IPS-18c (cell line): ENCODE measurements around the gene ZCCHC17.
A peak's percentile ranks its signal among the peaks of the same experiment; 100 is the strongest.
"Not testable (repeated sequence)": the region's sequence is repeated elsewhere in the genome, so short reads cannot be mapped to it uniquely, and the experiment has no call there.

ENCODE experiments used
- H3K4me3 ChIP-seq: 2 replicates; pipeline ENCODE4 v1.7.0; 2013; ENCODE audit warnings: low read depth, mild to moderate bottlenecking, low read length, moderate library complexity; ENCODE audit not compliant: insufficient read depth
- H3K9me3 ChIP-seq: one replicate; pipeline ENCODE4 v1.6.1; 2013; ENCODE audit warnings: mild to moderate bottlenecking, low read length, moderate library complexity; ENCODE audit not compliant: control insufficient read depth, insufficient read depth

ZCCHC17 gene, protein sequence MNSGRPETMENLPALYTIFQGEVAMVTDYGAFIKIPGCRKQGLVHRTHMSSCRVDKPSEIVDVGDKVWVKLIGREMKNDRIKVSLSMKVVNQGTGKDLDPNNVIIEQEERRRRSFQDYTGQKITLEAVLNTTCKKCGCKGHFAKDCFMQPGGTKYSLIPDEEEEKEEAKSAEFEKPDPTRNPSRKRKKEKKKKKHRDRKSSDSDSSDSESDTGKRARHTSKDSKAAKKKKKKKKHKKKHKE

DNA sequence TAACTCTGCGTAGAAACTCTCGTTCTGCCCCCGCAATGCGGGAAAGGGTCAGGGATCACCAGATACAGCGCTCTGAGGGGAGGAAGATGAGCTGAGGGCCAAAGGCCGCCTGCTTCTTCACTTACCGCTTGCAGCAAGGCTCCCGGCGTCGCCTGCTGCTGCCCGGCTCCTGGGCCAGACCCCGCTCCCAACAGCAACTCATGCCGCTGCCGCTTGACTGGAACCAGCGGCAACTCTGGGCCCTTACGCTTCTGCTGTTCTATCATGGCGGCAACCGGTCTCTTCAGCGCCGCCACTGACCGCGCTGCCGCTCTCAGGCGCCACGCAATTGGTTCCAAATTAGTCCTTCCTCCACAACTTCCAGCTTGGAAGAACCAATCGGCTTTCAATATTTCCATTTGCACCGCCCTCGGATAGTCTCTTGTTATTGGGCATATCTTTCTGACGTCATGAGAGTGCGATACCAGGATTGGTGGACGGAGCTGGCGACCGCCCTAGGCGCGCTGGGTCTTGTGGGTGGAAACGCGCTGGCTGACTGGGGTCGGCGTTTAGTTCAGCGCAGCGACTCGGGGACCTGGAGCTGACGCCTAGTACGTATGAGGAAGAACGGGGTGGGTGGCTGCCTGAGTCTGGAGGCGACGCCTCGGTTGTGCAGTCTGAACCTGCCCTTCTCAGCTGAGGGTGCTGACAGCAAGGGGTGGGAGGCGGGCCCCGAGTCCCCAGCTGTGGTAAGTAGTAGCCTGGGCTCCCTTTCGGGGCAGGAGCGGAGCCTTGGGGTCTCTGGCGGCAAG is at the start of gene ZCCHC17, which contains the start of gene SNRNP40:
Gene ZCCHC17, plus strand, starts transcription at position 547 of the 791 bp plus-strand sequence. CDS start 13,067 bp downstream, outside the sequence.
Gene SNRNP40, minus strand, starts transcription at position 303 of the 791 bp plus-strand sequence. Its CDS starts 37 bp downstream, at position 266.
- peak within 1 kb of the TSS; percentile 100 for H3K4me3 ChIP-seq
- H3K9me3 ChIP-seq, result peaks cover 2% of the 10 kb centered on the region

DNA sequence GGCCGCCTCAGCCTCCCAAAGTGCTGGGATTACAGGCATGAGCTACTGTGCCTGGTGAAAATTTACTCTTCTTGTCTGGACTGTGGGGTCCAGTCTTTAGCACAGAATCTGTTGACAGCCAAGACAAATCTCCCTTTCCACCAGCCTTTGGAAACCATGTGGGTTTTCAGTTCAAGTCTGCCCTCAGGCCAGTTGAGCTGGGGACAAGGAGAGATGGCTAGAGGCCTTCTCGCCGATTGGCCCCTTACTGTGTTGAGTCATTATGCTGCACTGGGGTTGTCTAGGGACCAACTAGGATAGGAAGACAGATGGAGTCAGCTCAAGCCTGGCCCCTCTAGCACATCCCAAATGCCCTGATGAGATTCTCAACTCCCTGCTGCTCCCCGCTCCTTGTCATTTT is 48.6 kb upstream of the ZCCHC17 start:
- H3K9me3 ChIP-seq, result no peaks in the 10 kb centered on the region
- no peak overlapping the region for H3K4me3 ChIP-seq

DNA sequence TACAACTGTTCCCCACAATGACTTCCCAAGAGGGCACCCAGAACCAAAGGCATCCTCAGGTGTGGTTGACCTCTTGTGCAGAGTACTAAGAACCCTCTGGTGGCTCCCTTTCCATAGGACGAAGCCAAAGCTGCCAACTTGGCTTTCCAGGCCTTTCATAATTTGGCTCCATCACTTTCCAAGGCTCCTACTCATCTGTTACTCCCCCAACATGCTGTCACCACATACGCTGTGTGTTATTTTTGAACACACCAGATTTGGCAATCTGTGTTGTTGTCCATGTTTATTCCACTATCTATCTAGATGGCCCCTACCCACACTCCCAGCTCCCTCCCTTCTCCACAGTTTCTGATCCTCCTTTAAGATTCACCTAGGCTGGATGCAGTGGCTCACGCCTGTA is 47.0 kb upstream of the ZCCHC17 start:
- Histone ChIP-seq H3K9me3 (no peaks in the 10 kb centered on the region), H3K4me3 (no peak overlapping the region)

DNA sequence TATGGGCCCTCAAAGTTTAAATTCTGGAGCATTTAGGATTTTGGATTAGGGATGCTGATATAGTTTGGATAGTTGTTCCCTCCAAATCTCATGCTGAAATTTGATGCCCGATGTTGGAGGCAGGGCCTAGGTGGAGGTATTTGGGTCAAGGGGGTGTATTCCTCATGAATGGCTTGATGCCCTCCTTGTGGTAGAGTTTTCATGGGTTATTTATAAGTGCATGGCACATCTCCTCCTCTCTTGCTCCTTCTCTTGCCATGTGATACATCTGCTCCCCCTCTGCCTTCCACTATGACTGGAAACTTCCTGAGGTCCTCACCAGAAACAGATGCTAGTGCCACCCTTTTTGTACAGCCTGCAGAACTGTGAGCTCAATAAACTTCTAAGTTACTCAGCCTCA is 39.6 kb upstream of the ZCCHC17 start:
- no peak overlapping the region for H3K4me3 ChIP-seq
- no peaks in the 10 kb centered on the region for H3K9me3 ChIP-seq

DNA sequence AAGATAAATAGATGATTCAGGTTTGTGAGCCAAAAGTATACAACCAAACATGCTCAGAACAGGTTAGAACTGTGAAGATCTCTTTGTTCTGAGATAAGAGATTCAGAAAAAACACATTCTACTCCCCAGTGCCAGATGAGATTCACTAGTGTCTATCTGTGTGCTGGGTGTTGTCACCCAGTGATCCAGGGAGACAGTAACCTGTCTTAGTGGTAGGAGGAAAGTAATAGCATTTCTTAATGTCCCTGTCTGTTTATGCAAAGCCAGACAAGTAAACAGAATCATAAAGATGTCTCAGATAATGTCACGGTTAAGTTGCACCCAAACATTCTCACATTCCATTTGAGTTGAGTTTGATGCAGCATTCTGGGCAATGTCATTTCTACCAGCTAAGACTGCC is 38.3 kb upstream of the ZCCHC17 start:
- no peaks in the 10 kb centered on the region for H3K9me3 ChIP-seq
- H3K4me3 ChIP-seq, result no peak overlapping the region

DNA sequence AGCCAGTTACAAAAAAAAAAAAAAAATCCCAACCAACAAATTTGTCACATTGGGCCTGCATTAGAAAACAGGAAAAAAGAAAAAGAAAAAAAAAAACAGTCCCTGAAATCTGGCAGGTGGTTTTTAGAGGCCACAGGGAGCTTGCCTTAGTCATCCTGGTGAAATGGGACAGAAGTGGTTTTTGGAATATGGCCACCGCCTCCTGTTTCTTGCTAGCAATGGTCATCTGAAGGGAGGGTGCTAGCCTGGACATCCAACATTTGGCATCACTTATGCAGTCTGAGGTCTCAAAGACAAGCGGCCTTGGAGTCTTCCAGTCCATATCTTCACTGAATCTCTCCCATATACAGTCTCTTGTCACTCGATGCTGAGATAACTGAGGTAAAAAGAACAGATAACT is 37.1 kb upstream of the ZCCHC17 start:
- no peak overlapping the region for H3K4me3 ChIP-seq
- H3K9me3 ChIP-seq, result no peaks in the 10 kb centered on the region

DNA sequence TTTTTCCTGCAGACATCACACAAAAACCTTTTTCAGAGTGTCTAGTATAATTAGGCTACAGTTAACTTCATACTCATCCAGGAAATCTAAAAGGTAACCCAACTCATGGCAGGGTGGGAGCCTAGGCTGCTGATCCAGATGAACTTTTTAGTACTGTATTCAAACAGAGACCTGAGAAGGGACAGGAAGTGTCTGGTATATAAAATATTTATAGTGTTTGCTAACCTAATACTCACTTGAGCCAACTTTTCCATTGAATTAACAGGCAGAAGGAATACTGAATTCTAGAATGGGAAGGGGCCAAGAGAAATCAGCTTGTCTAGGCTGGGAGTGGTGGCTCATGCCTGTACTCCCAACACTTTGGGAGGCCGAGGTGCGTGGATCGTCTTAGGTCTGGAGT is 34.9 kb upstream of the ZCCHC17 start:
- H3K9me3 ChIP-seq, result no peaks in the 10 kb centered on the region

DNA sequence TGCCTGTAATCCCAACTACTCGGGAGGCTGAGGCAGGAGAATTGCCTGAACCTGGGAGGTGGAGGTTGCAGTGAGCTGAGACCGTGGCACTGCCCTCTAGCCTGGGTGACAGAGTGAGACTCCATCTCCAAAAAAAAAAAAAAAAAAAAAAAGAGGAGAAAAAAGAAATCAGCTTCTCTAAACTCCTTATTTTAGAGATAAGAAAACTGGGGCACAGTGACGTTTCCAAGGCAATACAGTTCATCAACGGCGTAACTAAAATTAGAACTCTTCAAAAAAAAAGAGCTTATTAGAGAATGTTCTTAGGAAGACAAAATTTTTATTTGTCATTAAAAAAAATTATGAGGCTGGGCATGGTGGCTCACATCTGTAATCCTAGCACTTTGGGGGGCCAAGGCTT is 34.4 kb upstream of the ZCCHC17 start:
- H3K4me3 ChIP-seq, H3K9me3 ChIP-seq: not testable (repeated sequence)

More for the DNA sequence above, 34.9 kb upstream of the ZCCHC17 start:
- H3K4me3 ChIP-seq, result no peak overlapping the region

DNA sequence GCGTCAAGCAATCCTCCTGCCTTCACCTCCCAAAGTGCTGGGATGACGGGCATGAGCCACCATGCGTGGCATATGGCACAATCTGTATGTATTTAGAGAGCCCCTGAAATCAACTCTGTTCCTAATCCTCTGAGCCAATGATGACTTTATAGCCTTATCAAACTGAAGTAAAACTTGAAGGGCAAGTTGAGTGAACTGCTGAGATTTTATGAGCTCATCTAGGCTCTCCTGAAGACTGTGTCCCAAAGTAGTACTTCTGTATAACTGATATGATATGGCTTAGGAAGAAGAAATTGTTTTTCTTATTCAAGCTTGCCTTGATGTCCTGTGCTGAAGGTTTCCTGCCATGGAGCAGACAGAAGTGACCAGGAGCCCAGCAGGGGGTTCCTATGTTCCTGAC is 33.4 kb upstream of the ZCCHC17 start:
- no peaks in the 10 kb centered on the region for H3K9me3 ChIP-seq
- no peak overlapping the region for H3K4me3 ChIP-seq

DNA sequence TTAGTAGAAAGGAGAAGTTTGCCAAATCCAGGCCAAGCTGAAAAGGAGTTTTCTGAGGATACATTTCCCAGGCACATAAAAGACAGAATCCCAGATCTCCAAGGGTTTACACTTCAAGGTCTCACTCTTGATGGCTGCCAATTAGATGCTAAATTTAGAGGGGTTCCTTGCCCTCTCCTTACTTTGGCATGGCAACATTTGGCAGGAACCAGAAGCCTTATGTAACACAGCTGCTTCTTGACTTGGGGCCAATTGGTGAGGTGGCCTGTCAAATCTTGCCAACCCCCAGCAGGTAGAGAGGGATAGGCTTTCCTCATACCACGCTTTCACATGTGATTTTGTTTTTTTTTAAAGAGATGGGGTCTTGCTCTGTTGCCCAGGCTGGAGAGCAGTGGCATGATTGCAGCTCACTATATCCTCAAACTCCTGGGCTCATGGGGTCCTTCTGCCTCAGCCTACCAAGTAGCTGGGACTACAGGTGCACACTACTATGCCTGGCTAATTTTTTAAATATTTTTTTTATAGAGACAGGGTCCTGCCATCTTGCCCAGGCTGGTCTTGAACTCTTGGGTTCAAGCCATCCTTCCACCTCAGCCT is 31.9 kb upstream of the ZCCHC17 start:
- H3K9me3 ChIP-seq, result no peaks in the 10 kb centered on the region
- no peak overlapping the region for H3K4me3 ChIP-seq

DNA sequence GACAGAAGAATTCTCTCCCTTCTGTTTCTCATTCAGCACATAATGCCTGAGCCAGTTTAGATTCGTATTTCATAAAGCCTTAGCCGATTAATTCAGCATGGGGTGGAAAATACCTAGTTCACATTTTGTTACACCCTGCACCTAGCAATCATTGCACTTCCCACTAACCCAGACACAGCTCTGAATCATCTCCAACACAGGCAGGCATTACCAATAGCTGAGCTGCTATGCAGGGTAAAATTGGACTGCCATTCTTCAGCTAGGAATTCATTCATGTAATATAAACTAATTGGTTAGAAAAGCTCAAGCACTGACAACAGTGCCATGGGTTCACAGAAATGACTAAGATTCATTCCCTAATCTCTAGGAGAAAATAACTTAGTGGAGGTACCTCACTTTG is 30.3 kb upstream of the ZCCHC17 start:
- Histone ChIP-seq H3K4me3 (no peak overlapping the region), H3K9me3 (no peaks in the 10 kb centered on the region)

DNA sequence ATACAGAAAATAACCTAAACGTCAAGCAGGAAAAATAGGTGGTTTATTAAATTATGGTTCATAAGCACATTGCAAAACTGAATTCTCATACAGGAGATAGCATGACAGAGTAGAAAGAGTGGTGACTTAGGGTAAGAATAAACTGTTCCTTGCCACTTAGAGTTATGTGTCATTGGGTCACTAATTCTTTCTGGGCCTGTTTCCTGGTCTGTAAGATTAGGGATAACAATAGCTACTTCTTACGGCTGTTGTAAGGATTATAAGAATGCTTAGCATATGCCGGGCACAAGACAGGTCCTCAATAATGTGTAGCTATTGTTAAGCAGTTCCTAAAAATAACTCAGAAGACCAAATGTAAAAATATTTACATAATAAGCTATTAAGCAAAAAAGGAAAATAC is 24.5 kb upstream of the ZCCHC17 start:
- H3K9me3 ChIP-seq, result no peaks in the 10 kb centered on the region

DNA sequence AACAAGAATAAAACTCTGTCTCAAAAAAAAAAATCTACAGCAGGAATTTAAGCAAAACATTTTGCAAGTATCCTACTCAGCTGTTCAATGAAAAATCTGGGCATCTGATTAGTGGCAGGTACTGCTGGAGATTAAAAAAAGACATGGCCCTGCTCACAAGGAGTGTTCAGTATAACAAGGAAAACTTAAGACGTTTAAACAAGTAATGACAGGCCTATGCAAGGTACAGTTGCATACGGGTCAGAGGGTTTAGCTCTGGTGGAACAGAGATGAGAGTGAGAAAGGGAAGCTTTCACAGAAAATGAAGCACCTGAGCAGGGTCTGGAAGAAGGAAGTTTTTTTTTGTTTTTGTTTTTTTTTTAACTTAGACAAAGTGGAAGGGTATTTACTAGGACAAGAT is 23.2 kb upstream of the ZCCHC17 start:
- no peak overlapping the region for H3K4me3 ChIP-seq
- no peaks in the 10 kb centered on the region for H3K9me3 ChIP-seq

More for the DNA sequence above, 24.5 kb upstream of the ZCCHC17 start:
- no peak overlapping the region for H3K4me3 ChIP-seq

DNA sequence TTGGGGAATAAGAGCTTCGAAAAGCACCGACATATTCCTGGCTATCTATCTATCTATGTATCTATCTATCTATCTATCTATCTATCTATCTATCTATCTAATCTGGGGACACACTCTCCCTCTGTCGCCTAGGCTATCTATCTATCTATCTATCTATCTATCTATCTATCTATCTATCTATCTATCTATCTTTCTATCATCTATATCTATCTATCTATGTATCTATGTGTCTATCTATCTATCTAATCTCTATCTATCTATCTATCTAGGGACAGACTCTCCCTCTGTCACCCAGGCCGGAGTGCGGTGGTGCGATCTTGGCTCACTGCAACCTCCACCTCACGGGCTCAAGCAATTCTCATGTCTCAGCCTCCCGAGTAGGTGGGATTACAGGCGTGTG is 14.4 kb upstream of the ZCCHC17 start:
- H3K9me3 ChIP-seq, H3K4me3 ChIP-seq: not testable (repeated sequence)

DNA sequence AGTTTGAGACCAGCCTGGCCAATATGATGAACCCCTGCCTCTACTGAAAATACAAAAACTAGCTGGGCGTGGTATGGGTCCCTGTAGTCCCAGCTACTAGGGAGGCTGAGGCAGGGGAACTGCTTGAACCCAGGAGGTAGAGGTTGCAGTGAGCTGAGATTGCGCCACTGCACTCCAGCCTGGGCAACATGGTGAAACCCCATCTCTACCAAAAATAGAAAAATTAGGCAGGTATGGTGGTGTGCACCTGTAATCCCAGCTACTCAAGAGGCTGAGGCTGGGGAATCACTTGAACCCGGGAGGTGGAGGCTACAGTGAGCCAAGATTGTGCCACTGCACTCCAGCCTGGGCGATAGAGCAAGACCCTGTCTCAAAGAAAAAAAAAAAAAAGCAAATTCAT is 9.0 kb upstream of the ZCCHC17 start:
- not testable (repeated sequence) for H3K9me3 ChIP-seq, H3K4me3 ChIP-seq

DNA sequence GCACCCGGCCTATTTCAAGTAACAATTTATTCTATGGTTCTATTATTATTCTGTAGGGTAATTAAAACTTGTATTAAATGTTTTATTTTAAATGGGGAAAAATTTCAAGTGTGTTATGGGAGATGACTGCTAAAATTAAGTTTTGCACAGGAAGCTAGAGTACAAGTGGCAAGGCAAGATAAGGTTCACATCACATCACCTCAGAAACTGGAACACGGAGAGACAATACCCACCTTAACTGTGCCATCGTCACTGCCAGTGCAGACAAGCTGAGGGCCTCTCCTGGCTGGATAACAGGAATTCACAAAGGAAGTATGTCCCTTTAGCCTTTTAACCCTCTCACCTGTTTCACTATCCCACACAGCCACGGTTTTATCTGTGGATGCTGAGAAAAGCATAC is 7.8 kb upstream of the ZCCHC17 start:
- peaks cover 2% of the 10 kb centered on the region for H3K9me3 ChIP-seq
- H3K4me3 ChIP-seq, result no peak overlapping the region

DNA sequence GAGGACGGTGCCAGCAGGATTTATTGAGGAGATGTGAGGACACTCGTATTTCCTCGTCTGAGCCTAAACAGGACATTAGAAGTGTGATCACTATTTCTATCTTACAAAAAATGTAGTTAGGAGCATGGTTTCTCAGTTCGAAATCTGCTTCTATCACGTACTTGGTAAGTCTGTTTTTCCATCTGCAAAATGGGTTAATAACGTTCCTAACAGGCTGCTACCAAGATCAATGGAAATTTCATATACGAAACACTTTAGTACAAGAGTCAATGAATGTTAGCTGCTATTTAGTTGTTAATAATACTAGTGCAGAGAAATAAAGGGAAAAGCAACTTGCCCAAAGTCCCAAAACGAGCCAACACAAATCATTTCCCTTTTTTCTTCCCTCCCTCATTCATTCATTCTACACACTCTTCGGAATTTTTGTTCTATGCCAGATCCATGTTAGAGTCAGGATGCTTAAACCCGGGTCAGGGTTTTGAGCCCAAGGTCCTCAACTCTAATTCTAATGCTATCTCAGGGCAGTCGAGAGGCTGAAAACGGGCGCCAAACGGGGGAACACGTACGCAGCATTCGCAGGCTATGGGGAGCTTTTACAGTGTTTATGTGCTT is 852 bp upstream of the ZCCHC17 start:
- peak overlapping the region; percentile 100 for H3K4me3 ChIP-seq

More for the DNA sequence above, 852 bp upstream of the ZCCHC17 start:
- peaks cover 2% of the 10 kb centered on the region for H3K9me3 ChIP-seq
